HFFc6 (cell line): Measurements from ENCODE around the gene P2RY8. TPM values are rescaled to one million over a fixed set of nuclear protein-coding genes. Genes with fewer than 3 reads are reported as not detected.

Source experiments
- DNase-seq: peaks from one replicate; pipeline ENCODE4 v3.0.0-alpha.2; 2018
- H3K27ac Mint-ChIP-seq: 2 replicates; pipeline ENCODE4 v1.8.0; 2020; ENCODE audit warnings: mild to moderate bottlenecking, mixed read lengths
- H3K27me3 Mint-ChIP-seq: 2 replicates; pipeline ENCODE4 v1.8.0; 2021; ENCODE audit warnings: mild to moderate bottlenecking, moderate library complexity, mixed read lengths; ENCODE audit not compliant: insufficient read depth
- H3K36me3 Mint-ChIP-seq: 2 replicates; pipeline ENCODE4 v1.8.0; 2021; ENCODE audit warnings: low read depth, mixed read lengths
- H3K4me1 Mint-ChIP-seq: 2 replicates; pipeline ENCODE4 v1.8.0; 2020; ENCODE audit warnings: low read depth, mixed read lengths
- H3K4me3 Mint-ChIP-seq: 2 replicates; pipeline ENCODE4 v1.8.0; 2020; ENCODE audit warnings: mild to moderate bottlenecking, moderate library complexity, mixed read lengths
- H3K9me3 Mint-ChIP-seq: 2 replicates; pipeline ENCODE4 v1.8.0; 2020; ENCODE audit warnings: mild to moderate bottlenecking, mixed read lengths
- CTCF ChIP-seq: fragments of 200-600 bp; sonication (generic); IDR thresholded peaks from 2 replicates; pipeline ENCODE4 v1.5.0; 2021; ENCODE audit warnings: antibody characterized with exemption, mild to moderate bottlenecking
- total RNA-seq, 6 experiments: library from RNA; stranded (reverse); fragmentation: NEBNext Ultra II Directional; extraction: Animal tissue kit (Norgen Biotek cat#: 25700); gene quantifications; 2 replicates in 1 of 6; 3 replicates in 5 of 6; pipeline ENCODE4 v1.2.3, GENCODE V29; 2021

The P2RY8 gene
- total RNA-seq, 6 experiments from 2014 or later, result not detected

- Mint-ChIP-seq H3K4me1 (no peaks in the 10 kb centered on the region), H3K27ac (no peak overlapping the region), H3K36me3 (peaks cover 4% of the 10 kb centered on the region), H3K9me3 (peaks cover 32% of the 10 kb centered on the region), H3K4me3 (no peak overlapping the region), H3K27me3 (peaks cover 11% of the 10 kb centered on the region)
- no peak for TF ChIP-seq CTCF
- DNase-seq, result no peak
Measured at GRCh38 chrX:1519022-1519497, 17.9 kb downstream of the P2RY8 start.

- DNase-seq, result no peak
- Mint-ChIP-seq H3K27ac (no peak overlapping the region), H3K4me1 (no peaks in the 10 kb centered on the region), H3K9me3 (peaks cover 32% of the 10 kb centered on the region), H3K27me3 (peaks cover 11% of the 10 kb centered on the region), H3K4me3 (no peak overlapping the region), H3K36me3 (peaks cover 4% of the 10 kb centered on the region)
- TF ChIP-seq CTCF, result no peak
Measured at GRCh38 chrX:1518512-1518911, 18.5 kb downstream of the P2RY8 start.

GRCh38 chrX:1516596-1517104 lies 20.3 kb downstream of the P2RY8 start:
- Mint-ChIP-seq H3K36me3 (peaks cover 4% of the 10 kb centered on the region), H3K27ac (no peak overlapping the region), H3K27me3 (peaks cover 11% of the 10 kb centered on the region), H3K4me3 (no peak overlapping the region), H3K9me3 (peaks cover 31% of the 10 kb centered on the region), H3K4me1 (no peaks in the 10 kb centered on the region)
- no peak for DNase-seq
- TF ChIP-seq CTCF, result no peak

DNA sequence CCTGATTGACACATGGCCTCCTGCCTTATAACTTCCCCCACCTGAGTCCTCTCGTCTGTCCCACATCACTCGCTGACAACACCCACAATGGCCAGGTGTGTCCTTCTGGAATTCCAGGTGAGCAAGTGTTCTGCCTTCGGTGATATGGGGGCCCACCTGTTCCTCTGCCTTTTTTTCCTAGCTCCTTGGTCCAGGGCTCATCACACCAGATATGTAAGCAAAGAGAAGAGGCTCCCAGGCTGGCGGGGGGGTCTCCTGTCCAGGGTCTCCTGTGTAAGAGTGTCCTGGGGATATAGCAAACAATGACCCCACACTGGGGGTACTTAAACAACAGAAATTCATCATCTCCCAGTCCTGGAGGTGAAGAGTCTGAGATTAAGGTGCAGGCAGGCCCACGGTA lies 25.2 kb downstream of the P2RY8 start:
- H3K27ac Mint-ChIP-seq, result no peak overlapping the region
- H3K27me3 Mint-ChIP-seq, result peaks cover 12% of the 10 kb centered on the region
- no peak for TF ChIP-seq CTCF
- no peak overlapping the region for H3K4me3 Mint-ChIP-seq
- DNase-seq, result no peak
- no peaks in the 10 kb centered on the region for H3K4me1 Mint-ChIP-seq
- H3K36me3 Mint-ChIP-seq, result no peaks in the 10 kb centered on the region; the same call in 1 of the 2 replicates
- peaks cover 5% of the 10 kb centered on the region; the same call in 1 of the 2 replicates for H3K9me3 Mint-ChIP-seq

DNA sequence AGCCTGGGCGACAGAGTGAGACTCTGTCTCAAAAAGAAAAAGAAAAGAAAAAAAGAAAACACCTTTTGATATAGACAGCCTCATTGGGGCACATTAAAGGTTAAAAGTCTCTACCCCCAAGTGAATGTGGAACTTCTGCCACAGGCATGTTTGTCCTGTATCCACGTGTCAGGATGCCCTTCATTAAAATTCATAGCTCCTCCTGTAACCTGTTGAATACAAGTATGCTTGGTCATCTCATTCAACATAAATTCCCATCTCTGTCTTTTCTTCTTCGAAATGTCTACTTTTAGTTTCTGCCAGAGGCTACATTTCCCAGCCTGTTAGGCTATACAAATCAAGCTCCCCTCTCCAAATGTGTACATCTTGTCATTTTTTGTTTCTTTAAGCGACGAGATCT lies 25.8 kb downstream of the P2RY8 start:
- no peak overlapping the region for H3K4me3 Mint-ChIP-seq
- no peak overlapping the region for H3K27ac Mint-ChIP-seq
- peaks cover 5% of the 10 kb centered on the region; the same call in 1 of the 2 replicates for H3K9me3 Mint-ChIP-seq
- H3K36me3 Mint-ChIP-seq, result no peaks in the 10 kb centered on the region; the same call in 1 of the 2 replicates
- no peak for DNase-seq
- peaks cover 8% of the 10 kb centered on the region for H3K27me3 Mint-ChIP-seq
- no peak for TF ChIP-seq CTCF
- H3K4me1 Mint-ChIP-seq, result no peaks in the 10 kb centered on the region
